Prostate gland (tissue), 2 donors: ENCODE measurements around the gene RGS3. TPM values are rescaled to one million over a fixed set of nuclear protein-coding genes. Genes with fewer than 3 reads are reported as not detected.
A peak's percentile ranks its signal among the peaks of the same experiment; 100 is the strongest.

Experiments used
- DNase-seq: peaks from one replicate; pipeline ENCODE4 v3.0.0-alpha.2; 2019; ENCODE audit warnings: low spot score
- H3K27ac ChIP-seq, 2 donors: fragments of 200-600 bp; sonication (generic); 2 replicates each; pipeline ENCODE4 v1.5.1; 2017 to 2019
- H3K27me3 ChIP-seq: fragments of 200-600 bp; sonication (generic); replicated peaks from 2 replicates; pipeline ENCODE4 v1.5.1; 2019; ENCODE audit not compliant: insufficient read depth
- H3K36me3 ChIP-seq, 2 donors: fragments of 200-600 bp; sonication (generic); 1 replicate in 1 of 2; 2 replicates in 1 of 2; pipeline versions ENCODE4 v1.5.1 to v1.8.1; 2017 to 2019
- H3K4me1 ChIP-seq: fragments of 200-600 bp; sonication (generic); replicated peaks from 2 replicates; pipeline ENCODE4 v1.5.1; 2019
- H3K4me3 ChIP-seq, 2 donors: fragments of 200-600 bp; sonication (generic); 2 replicates each; pipeline ENCODE4 v1.5.1; 2017 to 2019
- H3K9me3 ChIP-seq: fragments of 200-600 bp; sonication (generic); 2 replicates; pipeline ENCODE4 v1.5.1; 2017
- POLR2A ChIP-seq: fragments of 450-650 bp; IDR thresholded peaks from one replicate; pipeline ENCODE4 v1.6.1; 2016; ENCODE audit warnings: antibody characterized with exemption, mild to moderate bottlenecking
- POLR2AphosphoS5 ChIP-seq: sonication (generic); formaldehyde crosslinking; IDR thresholded peaks from one replicate; pipeline ENCODE4 v1.6.1; 2017; ENCODE audit warnings: antibody characterized with exemption
- WGBS: methylation state at CpG from one replicate; pipeline ENCODE4 v1.1.5; 2018; 5-methylcytosine and 5-hydroxymethylcytosine counted together
- intact Hi-C: fragments of 100-400 bp; cut with DNase I; formaldehyde crosslinking; loops from one replicate; pipeline ENCODE4 v1.14.2; 2022
- total RNA-seq, 2 donors: library from RNA; depleted of rRNA; stranded (reverse); fragments of >200 nt; gene quantifications; one replicate each; pipeline ENCODE4 v1.1.0, GENCODE V29; 2016
- TF ChIP-seq, protein P1 (sequence below), 4 experiments: fragments of 200-600 bp in 2 of 4; fragments of 450-650 bp in 2 of 4; sonication (generic) in 2 of 4; IDR thresholded peaks; 1 replicate in 3 of 4; 2 replicates in 1 of 4; pipeline ENCODE4 v1.5.1; 2016 to 2019; ENCODE audit warnings: antibody characterized with exemption in 4 of 4, mild to moderate bottlenecking in 2 of 4, moderate library complexity in 2 of 4

The RGS3 gene
- total RNA-seq, 2 donors from 2014 or later = 26.5 to 98.9 TPM

DNA sequence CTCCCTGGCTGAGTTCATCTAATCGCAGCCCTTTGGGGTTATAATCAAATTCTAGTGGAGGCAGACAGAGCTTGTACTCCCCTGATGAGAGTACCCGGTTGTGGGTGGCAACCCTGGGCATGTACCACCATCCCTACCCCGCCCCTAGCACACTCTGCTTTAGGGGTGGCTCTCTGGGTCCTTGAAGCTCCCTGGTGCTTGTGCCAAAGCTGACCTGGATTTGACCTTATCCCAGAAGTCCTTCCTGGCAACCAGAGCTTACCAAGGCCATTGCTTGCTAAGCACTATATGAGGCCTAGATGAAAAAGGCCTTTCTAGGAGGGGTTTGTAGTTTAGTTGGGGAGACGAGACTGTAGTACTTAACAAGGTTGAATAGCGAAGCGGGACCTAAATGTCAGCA, 72.2 kb downstream of the RGS3 start:
- TF ChIP-seq, protein P1, sequence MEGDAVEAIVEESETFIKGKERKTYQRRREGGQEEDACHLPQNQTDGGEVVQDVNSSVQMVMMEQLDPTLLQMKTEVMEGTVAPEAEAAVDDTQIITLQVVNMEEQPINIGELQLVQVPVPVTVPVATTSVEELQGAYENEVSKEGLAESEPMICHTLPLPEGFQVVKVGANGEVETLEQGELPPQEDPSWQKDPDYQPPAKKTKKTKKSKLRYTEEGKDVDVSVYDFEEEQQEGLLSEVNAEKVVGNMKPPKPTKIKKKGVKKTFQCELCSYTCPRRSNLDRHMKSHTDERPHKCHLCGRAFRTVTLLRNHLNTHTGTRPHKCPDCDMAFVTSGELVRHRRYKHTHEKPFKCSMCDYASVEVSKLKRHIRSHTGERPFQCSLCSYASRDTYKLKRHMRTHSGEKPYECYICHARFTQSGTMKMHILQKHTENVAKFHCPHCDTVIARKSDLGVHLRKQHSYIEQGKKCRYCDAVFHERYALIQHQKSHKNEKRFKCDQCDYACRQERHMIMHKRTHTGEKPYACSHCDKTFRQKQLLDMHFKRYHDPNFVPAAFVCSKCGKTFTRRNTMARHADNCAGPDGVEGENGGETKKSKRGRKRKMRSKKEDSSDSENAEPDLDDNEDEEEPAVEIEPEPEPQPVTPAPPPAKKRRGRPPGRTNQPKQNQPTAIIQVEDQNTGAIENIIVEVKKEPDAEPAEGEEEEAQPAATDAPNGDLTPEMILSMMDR (IDR thresholded peaks at IDR 0.05) = no peak
- no peak for TF ChIP-seq POLR2AphosphoS5
- no peak for TF ChIP-seq POLR2A
- Histone ChIP-seq H3K27ac (peak overlapping the region in 1 of 2 donors; percentile 11), H3K9me3 (no peaks in the 10 kb centered on the region), H3K4me1 (no peaks in the 10 kb centered on the region), H3K4me3 (no peak overlapping the region), H3K36me3 (no peaks in the 10 kb centered on the region), H3K27me3 (no peaks in the 10 kb centered on the region)
- DNase-seq = no peak
- intact Hi-C loops = no loop called here
- 90% methylated on average over 6 of the region's 6 CpGs for WGBS

DNA sequence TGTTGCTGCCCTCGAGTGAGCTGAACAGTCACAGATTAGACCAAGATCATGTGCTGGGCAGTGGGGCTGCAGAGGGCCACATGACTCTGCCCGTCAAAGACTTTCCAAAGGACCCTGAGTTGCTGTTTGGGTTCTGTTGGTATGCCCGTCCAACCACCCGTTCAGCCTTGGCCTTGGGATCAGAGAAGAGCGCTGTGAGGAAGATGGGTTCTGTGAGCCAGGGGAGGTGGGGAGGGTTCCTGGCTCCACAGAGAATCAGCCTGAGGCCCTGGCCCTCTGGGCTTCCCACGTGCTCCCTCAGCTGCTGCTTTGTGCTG, 72.6 kb downstream of the RGS3 start:
- intact Hi-C loops = no loop called here
- Histone ChIP-seq H3K27ac (peak overlapping the region in 1 of 2 donors; percentile 11), H3K4me3 (no peak overlapping the region), H3K9me3 (no peaks in the 10 kb centered on the region), H3K36me3 (no peaks in the 10 kb centered on the region), H3K27me3 (no peaks in the 10 kb centered on the region), H3K4me1 (no peaks in the 10 kb centered on the region)
- TF ChIP-seq, protein P1 (IDR thresholded peaks at IDR 0.05) = no peak
- TF ChIP-seq POLR2A (no peak), POLR2AphosphoS5 (no peak)
- WGBS = 78% methylated on average over 6 of the region's 6 CpGs
- no peak for DNase-seq

DNA sequence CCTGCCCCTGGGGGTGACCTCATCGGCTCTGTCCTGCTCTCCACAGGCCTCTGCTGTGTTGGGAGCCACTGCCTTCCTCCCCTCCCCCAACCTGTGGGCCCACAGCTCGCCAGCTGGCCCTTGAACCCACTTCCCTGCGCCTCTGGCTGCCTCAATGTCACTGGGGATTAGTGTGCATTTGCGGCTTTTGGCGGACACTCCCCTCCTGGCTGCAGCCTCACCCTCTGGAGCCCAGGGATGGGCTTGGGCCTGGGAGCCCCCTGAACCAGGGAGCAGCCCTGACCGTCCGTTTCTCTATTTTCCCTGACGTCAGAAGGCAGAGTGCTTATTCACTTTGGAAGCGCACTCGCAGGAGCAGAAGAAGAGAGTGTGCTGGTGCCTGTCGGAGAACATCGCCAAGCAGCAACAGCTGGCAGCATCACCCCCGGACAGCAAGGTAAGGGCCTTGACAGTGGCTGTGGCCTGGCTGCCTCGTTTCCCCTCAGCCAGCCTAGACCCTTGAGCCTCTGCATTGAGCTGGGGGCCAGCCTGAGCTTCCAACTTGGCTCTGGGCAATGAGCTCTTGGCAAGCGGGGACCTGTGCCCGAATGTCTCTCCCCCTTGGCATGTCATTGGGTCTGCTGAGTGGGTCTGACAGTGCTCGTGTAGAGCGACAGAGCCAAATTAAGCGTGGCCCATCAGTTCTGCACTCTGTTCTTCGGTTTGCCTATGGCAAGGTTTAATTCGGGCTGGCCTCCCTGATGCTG, 73.1 kb downstream of the RGS3 start:
- intact Hi-C loops = no loop called here
- no peaks in the 10 kb centered on the region for H3K4me1 ChIP-seq
- H3K27me3 ChIP-seq = no peaks in the 10 kb centered on the region
- TF ChIP-seq, protein P1 (IDR thresholded peaks at IDR 0.05) = no peak
- TF ChIP-seq POLR2A = no peak
- TF ChIP-seq POLR2AphosphoS5 = no peak
- H3K9me3 ChIP-seq = no peaks in the 10 kb centered on the region
- no peaks in the 10 kb centered on the region for H3K36me3 ChIP-seq
- no peak for DNase-seq
- WGBS = 84% methylated on average over 21 of the region's 21 CpGs
- no peak overlapping the region for H3K4me3 ChIP-seq
- H3K27ac ChIP-seq = peak overlapping the region in 1 of 2 donors; percentile 11

DNA sequence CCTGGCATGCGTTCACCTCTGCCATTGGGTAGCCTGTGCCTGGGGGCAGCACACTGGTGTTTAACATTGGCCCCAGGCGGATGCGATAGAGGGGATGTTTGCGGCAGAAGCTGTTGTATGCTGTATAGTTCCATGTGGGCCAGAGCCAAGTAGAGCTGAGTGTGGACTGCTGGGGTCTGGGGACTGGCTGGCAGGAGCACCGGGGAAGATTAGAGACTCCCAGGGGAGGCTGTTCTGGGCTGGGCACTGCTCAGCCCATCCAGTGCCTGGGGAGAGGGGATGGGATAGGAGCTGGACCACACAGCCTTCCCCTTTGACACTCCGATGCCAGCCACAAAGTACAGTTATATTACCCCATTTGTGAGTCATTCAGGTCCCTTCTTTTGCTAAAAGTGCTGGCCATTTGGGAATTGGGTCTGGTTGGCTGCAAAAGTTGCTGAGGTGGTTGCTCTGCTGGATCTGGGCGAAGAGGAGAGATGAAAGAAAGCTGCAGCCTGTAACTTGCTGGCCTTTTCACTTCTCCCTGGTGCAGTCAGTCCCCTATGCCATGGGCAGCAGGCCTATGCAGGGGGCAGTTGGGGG, 73.8 kb downstream of the RGS3 start:
- intact Hi-C loops = no loop called here
- Histone ChIP-seq H3K9me3 (no peaks in the 10 kb centered on the region), H3K36me3 (no peaks in the 10 kb centered on the region), H3K27me3 (no peaks in the 10 kb centered on the region), H3K4me1 (no peaks in the 10 kb centered on the region), H3K27ac (no peak overlapping the region), H3K4me3 (no peak overlapping the region)
- no peak for TF ChIP-seq POLR2AphosphoS5
- 88% methylated on average over 7 of the region's 7 CpGs for whole genome bisulfite sequencing
- DNase-seq = no peak

DNA sequence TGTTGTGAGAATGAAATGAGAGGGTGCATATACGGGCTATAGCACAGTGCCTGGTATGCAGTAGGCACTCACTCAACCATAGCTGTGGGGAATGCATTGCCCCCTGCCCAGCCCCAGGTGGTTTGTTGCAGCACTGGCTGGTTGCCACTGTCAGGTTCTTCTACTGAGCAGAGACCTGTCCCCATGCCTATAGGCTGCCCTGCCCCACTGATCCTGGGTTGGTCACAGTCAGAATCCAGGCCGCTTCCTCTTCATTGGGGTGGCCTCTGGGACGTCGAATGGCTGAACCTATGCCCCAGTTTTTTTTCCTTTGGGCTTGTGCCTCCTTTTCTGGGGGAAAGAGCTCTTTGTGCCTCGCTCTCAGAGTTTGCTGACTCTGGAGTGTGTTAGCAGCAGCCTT, 74.6 kb downstream of the RGS3 start:
- Histone ChIP-seq H3K36me3 (no peaks in the 10 kb centered on the region), H3K9me3 (no peaks in the 10 kb centered on the region), H3K4me3 (no peak overlapping the region), H3K27ac (no peak overlapping the region), H3K4me1 (no peaks in the 10 kb centered on the region), H3K27me3 (no peaks in the 10 kb centered on the region)
- 88% methylated on average over 5 of the region's 5 CpGs for WGBS
- intact Hi-C loops = no loop called here
- no peak for DNase-seq
- no peak for TF ChIP-seq POLR2A
- TF ChIP-seq, protein P1 (IDR thresholded peaks at IDR 0.05) = no peak
- no peak for TF ChIP-seq POLR2AphosphoS5
